SK-N-SH treated with all-trans-retinoic acid at 6 μM for 48 hours (cell line): Measurements from ENCODE around the gene HCLS1.

Source experiments
- CSRNP3 ChIP-seq: fragments of 250-450 bp; sonication (Bioruptor Pico); IDR thresholded peaks from 2 replicates; pipeline ENCODE4 v1.5.1; 2021; ENCODE audit warnings: mild to moderate bottlenecking, moderate library complexity
- ZC3H10 ChIP-seq: fragments of 250-450 bp; sonication (Bioruptor Pico); IDR thresholded peaks from 2 replicates; pipeline ENCODE4 v1.5.1; 2021; ENCODE audit warnings: mild to moderate bottlenecking, moderate library complexity

- TF ChIP-seq CSRNP3 (CRISPR knock-in tag) = no peak
- no peak for TF ChIP-seq ZC3H10 (CRISPR knock-in tag)
Measured at GRCh38 chr3:121660356-121661171, at the start of gene HCLS1.
